Neuronal stem cell (in vitro differentiated cells): Measurements from ENCODE around the gene DPP6.

ENCODE experiments used
- DNase-seq: peaks from one replicate; pipeline ENCODE4 v3.0.0-alpha.2; 2013; ENCODE audit warnings: low spot score
- H2AFZ ChIP-seq: one replicate; pipeline ENCODE4 v1.6.1; 2013; ENCODE audit warnings: mild to moderate bottlenecking, low read length, inconsistent platforms
- H2AK5ac ChIP-seq: 2 replicates; pipeline ENCODE4 v1.6.1; 2013; ENCODE audit warnings: low read depth, mild to moderate bottlenecking, inconsistent platforms, low read length, moderate library complexity, mixed read lengths
- H2BK120ac ChIP-seq: 2 replicates; pipeline ENCODE4 v1.6.1; 2013; ENCODE audit warnings: low read depth, mild to moderate bottlenecking, inconsistent platforms, low read length, moderate library complexity, mixed read lengths
- H2BK12ac ChIP-seq: one replicate; pipeline ENCODE4 v1.6.1; 2013; ENCODE audit warnings: low read length, inconsistent platforms
- H2BK15ac ChIP-seq: 2 replicates; pipeline ENCODE4 v1.6.1; 2013; ENCODE audit warnings: mild to moderate bottlenecking, low read length, inconsistent platforms, mixed read lengths
- H2BK5ac ChIP-seq: one replicate; pipeline ENCODE4 v1.6.1; 2013; ENCODE audit warnings: inconsistent platforms, mild to moderate bottlenecking, low read length, moderate library complexity
- H3K14ac ChIP-seq: one replicate; pipeline ENCODE4 v1.6.1; 2013; ENCODE audit warnings: low read length, inconsistent platforms
- H3K18ac ChIP-seq: 2 replicates; pipeline ENCODE4 v1.6.1; 2013; ENCODE audit warnings: low read length, inconsistent platforms
- H3K23ac ChIP-seq: 2 replicates; pipeline ENCODE4 v1.6.1; 2013; ENCODE audit warnings: low read depth, mild to moderate bottlenecking, mixed read lengths, low read length, inconsistent platforms; ENCODE audit not compliant: poor library complexity
- H3K27ac ChIP-seq: replicated peaks from 3 replicates; pipeline ENCODE4 v1.5.1; 2013; ENCODE audit warnings: low read length, inconsistent platforms
- H3K27me3 ChIP-seq, 3 experiments: 2 replicates each; pipeline ENCODE4 v1.6.1; 2013; ENCODE audit warnings: low read length in 3 of 3, mild to moderate bottlenecking in 2 of 3, inconsistent platforms in 1 of 3, low read depth in 1 of 3, mixed read lengths in 1 of 3, moderate library complexity in 1 of 3; ENCODE audit not compliant: control insufficient read depth in 3 of 3, insufficient read depth in 3 of 3
- H3K36me3 ChIP-seq, 2 donors: replicated peaks in 1 of 2; 2 replicates each; pipeline ENCODE4 v1.6.1; 2013; ENCODE audit warnings: low read length in 2 of 2; ENCODE audit not compliant: control insufficient read depth in 2 of 2, insufficient read depth in 2 of 2
- H3K4ac ChIP-seq: 2 replicates; pipeline ENCODE4 v1.6.1; 2013; ENCODE audit warnings: inconsistent platforms, mild to moderate bottlenecking, low read length, moderate library complexity
- H3K4me1 ChIP-seq, 2 donors: 1 replicate in 1 of 2; 2 replicates in 1 of 2; pipeline ENCODE4 v1.6.1; 2013; ENCODE audit warnings: low read length in 2 of 2, low read depth in 1 of 2; ENCODE audit not compliant: control insufficient read depth in 2 of 2, insufficient read depth in 1 of 2
- H3K4me2 ChIP-seq: one replicate; pipeline ENCODE4 v1.6.1; 2013; ENCODE audit warnings: mild to moderate bottlenecking, low read length, inconsistent platforms; ENCODE audit not compliant: insufficient read depth, poor library complexity, severe bottlenecking
- H3K4me3 ChIP-seq, 2 donors: 2 replicates each; pipeline ENCODE4 v1.5.1; 2013; ENCODE audit warnings: low read length in 2 of 2, mild to moderate bottlenecking in 2 of 2, inconsistent platforms in 1 of 2, moderate library complexity in 1 of 2
- H3K79me1 ChIP-seq: one replicate; pipeline ENCODE4 v1.6.1; 2013; ENCODE audit warnings: low read depth, mild to moderate bottlenecking, inconsistent platforms, low read length, moderate library complexity
- H3K9ac ChIP-seq: one replicate; pipeline ENCODE4 v1.6.1; 2013; ENCODE audit warnings: mild to moderate bottlenecking, low read depth, low read length, inconsistent platforms; ENCODE audit not compliant: poor library complexity
- H3K9me3 ChIP-seq, 2 donors: replicated peaks in 1 of 2; 2 replicates each; pipeline versions ENCODE3 to v1.6.1; 2013; ENCODE audit warnings: low read length in 2 of 2, mild to moderate bottlenecking in 2 of 2, inconsistent platforms in 1 of 2, low read depth in 1 of 2, mixed read lengths in 1 of 2, moderate library complexity in 1 of 2; ENCODE audit not compliant: control insufficient read depth in 2 of 2, insufficient read depth in 1 of 2
- H4K8ac ChIP-seq: one replicate; pipeline ENCODE4 v1.6.1; 2013; ENCODE audit warnings: low read depth, mild to moderate bottlenecking, inconsistent platforms, low read length, moderate library complexity
- H4K91ac ChIP-seq: one replicate; pipeline ENCODE4 v1.6.1; 2013; ENCODE audit warnings: low read length, low read depth, mild to moderate bottlenecking, inconsistent platforms; ENCODE audit not compliant: poor library complexity
- WGBS, 2 donors: extraction: QIAGEN DNeasy Blood & Tissue Kit; methylation state at CpG; one replicate each; pipeline ENCODE4 v1.1.7; 2013; ENCODE audit warnings: missing lambda C conversion rate in 2 of 2, mixed read lengths in 1 of 2; ENCODE audit not compliant: insufficient read length in 2 of 2, insufficient replicate concordance in 1 of 2; ENCODE audit errors: extremely low coverage in 2 of 2; 5-methylcytosine and 5-hydroxymethylcytosine counted together

The DPP6 gene

GRCh38 chr7:154679379-154680053 is 627.3 kb downstream of the DPP6 start:
- H3K4me3 ChIP-seq = no peak overlapping the region
- no CpG with 5 or more reads among the region's 8 CpGs for WGBS, 2 donors

GRCh38 chr7:154680894-154681659 is 628.9 kb downstream of the DPP6 start:
- no CpG with 5 or more reads among the region's 18 CpGs for WGBS, 2 donors
- H3K36me3 ChIP-seq = no peaks in the 10 kb centered on the region
- H3K4me3 ChIP-seq = no peak overlapping the region
- H3K4me2 ChIP-seq = no peak overlapping the region
- H3K27me3 ChIP-seq = no peaks in the 10 kb centered on the region
- no peak overlapping the region for H3K14ac ChIP-seq
- no peak overlapping the region for H2BK120ac ChIP-seq
- no peak overlapping the region for H4K91ac ChIP-seq
- no peaks in the 10 kb centered on the region for H3K4me1 ChIP-seq
- no peak overlapping the region for H2BK15ac ChIP-seq
- H2BK12ac ChIP-seq = no peak overlapping the region
- H2BK5ac ChIP-seq = no peak overlapping the region
- no peak overlapping the region for H3K23ac ChIP-seq
- H2AK5ac ChIP-seq = no peak overlapping the region
- peaks cover 2% of the 10 kb centered on the region for H3K79me1 ChIP-seq
- H3K4ac ChIP-seq = no peak overlapping the region
- no peak overlapping the region for H3K9ac ChIP-seq
- no peak overlapping the region for H2AFZ ChIP-seq
- H4K8ac ChIP-seq = no peak overlapping the region
- no peak for DNase-seq
- H3K18ac ChIP-seq = no peak overlapping the region
- H3K27ac ChIP-seq = no peak overlapping the region
- peaks cover 0 to 2% of the 10 kb centered on the region in 2 donors for H3K9me3 ChIP-seq

More at GRCh38 chr7:154679379-154680053, 627.3 kb downstream of the DPP6 start:
- no peak overlapping the region for H3K4ac ChIP-seq
- no peak overlapping the region for H4K91ac ChIP-seq
- no peak overlapping the region for H2BK120ac ChIP-seq
- H3K4me1 ChIP-seq = no peaks in the 10 kb centered on the region
- H2BK15ac ChIP-seq = no peak overlapping the region
- H3K9ac ChIP-seq = no peak overlapping the region
- no peak overlapping the region for H2BK5ac ChIP-seq
- H3K14ac ChIP-seq = no peak overlapping the region
- no peak overlapping the region for H2BK12ac ChIP-seq
- no peak overlapping the region for H2AFZ ChIP-seq
- peaks cover 2% of the 10 kb centered on the region for H3K79me1 ChIP-seq
- no peak overlapping the region for H2AK5ac ChIP-seq
- no peaks in the 10 kb centered on the region for H3K36me3 ChIP-seq
- DNase-seq = no peak
- no peak overlapping the region for H3K4me2 ChIP-seq
- no peak overlapping the region for H3K18ac ChIP-seq
- H3K27ac ChIP-seq = no peak overlapping the region
- peaks cover 0 to 2% of the 10 kb centered on the region in 2 donors for H3K9me3 ChIP-seq
- no peak overlapping the region for H4K8ac ChIP-seq
- H3K23ac ChIP-seq = no peak overlapping the region
- H3K27me3 ChIP-seq = no peaks in the 10 kb centered on the region

GRCh38 chr7:154682003-154682402 is 629.8 kb downstream of the DPP6 start:
- H3K4me1 ChIP-seq = no peaks in the 10 kb centered on the region
- no peak overlapping the region for H2BK15ac ChIP-seq
- WGBS, 2 donors = no CpG with 5 or more reads among the region's 5 CpGs
- no peak overlapping the region for H2AFZ ChIP-seq
- H3K9ac ChIP-seq = no peak overlapping the region
- H3K4me2 ChIP-seq = no peak overlapping the region
- DNase-seq = no peak
- H3K27ac ChIP-seq = no peak overlapping the region
- no peak overlapping the region for H4K8ac ChIP-seq
- H3K9me3 ChIP-seq = peaks cover 0 to 2% of the 10 kb centered on the region in 2 donors
- no peak overlapping the region for H3K18ac ChIP-seq
- no peak overlapping the region for H2AK5ac ChIP-seq
- H3K4ac ChIP-seq = no peak overlapping the region
- H3K36me3 ChIP-seq = no peaks in the 10 kb centered on the region
- no peaks in the 10 kb centered on the region for H3K27me3 ChIP-seq
- H2BK5ac ChIP-seq = no peak overlapping the region
- no peak overlapping the region for H3K14ac ChIP-seq
- no peak overlapping the region for H2BK12ac ChIP-seq
- H3K79me1 ChIP-seq = peaks cover 2% of the 10 kb centered on the region
- H3K23ac ChIP-seq = no peak overlapping the region
- no peak overlapping the region for H2BK120ac ChIP-seq
- no peak overlapping the region for H4K91ac ChIP-seq
- H3K4me3 ChIP-seq = no peak overlapping the region
